8988T (cell line): ENCODE measurements around the gene TBX19.

Experiments used
- DNase-seq: peaks from one replicate; pipeline ENCODE4 v3.0.0; 2011

The TBX19 gene

GRCh38 chr1:168360151-168361021, 79.7 kb downstream of the TBX19 start:
- DNase-seq: no peak

GRCh38 chr1:168361252-168361651, 80.6 kb downstream of the TBX19 start:
- DNase-seq: no peak

GRCh38 chr1:168362991-168363390, 82.3 kb downstream of the TBX19 start:
- no peak for DNase-seq
